Measurements from ENCODE around the gene SDHAF3.
"Not testable (repeated sequence)": the region's sequence is repeated elsewhere in the genome, so short reads cannot be mapped to it uniquely, and the experiment has no call there.

The SDHAF3 gene

GRCh38 chr7:97126483-97127171, 9.1 kb downstream of the SDHAF3 start:
- no peak for DNase-seq

GRCh38 chr7:97128736-97129135, 11.2 kb downstream of the SDHAF3 start:
- no peak for DNase-seq

DNA sequence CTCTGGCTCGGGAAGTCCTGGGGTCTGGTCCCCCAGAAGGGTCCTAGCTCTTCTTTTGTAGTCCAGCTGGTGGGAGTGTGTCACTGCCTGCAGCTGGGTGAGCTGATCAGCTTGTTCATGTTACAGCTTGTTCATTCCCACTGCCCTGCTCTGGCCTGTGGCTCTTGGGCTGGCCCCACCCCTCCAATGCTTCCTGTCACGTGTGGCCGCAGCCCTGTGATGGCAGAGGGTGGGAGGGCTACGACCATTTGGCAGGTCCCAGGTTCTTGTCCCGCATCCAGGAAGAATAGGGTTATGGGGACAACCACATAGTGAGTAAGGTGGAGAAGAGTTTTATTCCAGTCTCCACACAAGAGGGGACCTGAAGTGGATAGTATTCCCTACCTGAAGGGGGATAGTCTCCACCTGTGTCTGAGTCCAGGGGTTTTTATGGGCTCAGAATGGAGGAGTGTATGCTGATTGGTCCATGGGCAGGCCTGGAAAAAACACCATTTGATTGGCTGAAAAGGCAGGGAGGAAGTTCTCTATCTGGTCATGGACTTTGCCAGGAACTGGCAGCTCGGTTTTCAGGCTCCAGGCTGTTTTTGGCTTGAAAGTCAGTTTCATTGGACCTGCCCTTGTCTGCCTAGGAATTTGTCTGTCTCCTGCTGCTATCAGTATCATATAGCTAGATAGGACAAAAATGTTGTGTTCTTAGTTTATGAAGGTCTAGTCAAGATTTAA, 13.1 kb downstream of the SDHAF3 start:
- no peak for DNase-seq

GRCh38 chr7:97133159-97133558, 15.7 kb downstream of the SDHAF3 start:
- DNase-seq, result no peak

- no peak for DNase-seq
Measured at GRCh38 chr7:97138830-97139229, 21.3 kb downstream of the SDHAF3 start.

DNA sequence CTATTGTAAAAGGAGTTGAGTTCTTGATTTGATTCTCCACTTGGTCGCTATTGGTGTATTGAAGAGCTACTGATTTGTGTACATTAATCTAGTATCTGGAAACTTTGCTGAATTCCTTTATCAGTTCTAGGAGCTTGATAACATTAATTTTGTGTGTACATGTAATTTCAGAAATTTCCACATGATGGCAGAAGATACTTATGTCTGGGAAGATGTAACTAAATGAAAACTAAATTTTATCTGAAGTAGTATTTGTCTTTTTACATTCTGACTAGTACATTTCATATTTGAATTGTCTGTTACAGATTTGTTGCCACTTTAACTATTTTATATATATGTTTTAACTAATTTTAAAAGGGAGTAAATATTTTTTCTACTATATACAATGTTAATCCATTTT, 27.6 kb downstream of the SDHAF3 start:
- DNase-seq, result no peak

- DNase-seq, result no peak
Measured at GRCh38 chr7:97149843-97150242, 32.3 kb downstream of the SDHAF3 start.

DNA sequence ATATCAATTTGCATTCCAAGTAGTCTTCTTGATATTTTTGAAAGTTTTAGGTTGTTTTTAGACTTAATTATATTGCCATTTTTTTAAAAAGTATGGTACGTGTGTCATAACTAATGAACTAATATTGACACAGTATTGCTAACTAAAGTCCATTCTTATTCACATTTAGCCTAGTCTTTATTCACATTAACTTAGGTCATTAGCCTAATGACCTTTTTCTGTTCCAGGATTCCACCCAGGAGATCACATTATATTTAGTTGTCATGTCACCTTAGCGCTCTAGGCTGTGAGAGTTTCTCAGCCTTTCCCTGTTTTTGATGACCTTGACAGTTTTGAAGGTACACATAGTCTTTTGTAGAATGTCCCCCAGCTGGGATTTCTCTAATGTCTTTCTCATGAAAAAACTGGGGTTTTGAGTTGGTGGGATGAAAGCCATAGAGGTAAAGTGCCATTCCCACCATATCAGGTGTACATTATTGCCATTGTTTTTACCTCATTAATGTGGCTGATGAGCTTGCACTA, 38.5 kb downstream of the SDHAF3 start:
- no peak for DNase-seq

GRCh38 chr7:97159984-97160383, 42.5 kb downstream of the SDHAF3 start:
- DNase-seq, result not testable (repeated sequence)

DNA sequence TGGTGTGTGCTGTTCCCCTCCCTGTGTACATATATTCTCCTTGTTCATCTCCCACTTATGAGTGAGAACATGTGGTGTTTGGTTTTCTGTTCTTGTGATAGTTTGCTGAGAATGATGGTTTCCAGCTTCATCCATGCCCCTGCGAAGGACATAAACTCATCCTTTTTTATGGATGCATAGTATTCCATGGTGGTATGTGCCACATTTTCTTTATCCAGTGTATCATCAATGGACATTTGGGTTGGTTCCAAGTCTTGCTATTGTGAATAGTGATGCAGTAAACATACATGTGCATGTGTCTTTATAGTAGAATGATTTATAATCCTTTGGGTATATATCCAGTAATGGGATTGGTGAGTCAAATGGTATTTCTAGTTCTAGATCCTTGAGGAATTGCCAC, 44.1 kb downstream of the SDHAF3 start:
- DNase-seq, result not testable (repeated sequence)

GRCh38 chr7:97166308-97166707, 48.8 kb downstream of the SDHAF3 start:
- DNase-seq, result no peak

GRCh38 chr7:97167176-97167575, 49.7 kb downstream of the SDHAF3 start:
- DNase-seq, result no peak

GRCh38 chr7:97167749-97168148, 50.3 kb downstream of the SDHAF3 start:
- no peak for DNase-seq

DNA sequence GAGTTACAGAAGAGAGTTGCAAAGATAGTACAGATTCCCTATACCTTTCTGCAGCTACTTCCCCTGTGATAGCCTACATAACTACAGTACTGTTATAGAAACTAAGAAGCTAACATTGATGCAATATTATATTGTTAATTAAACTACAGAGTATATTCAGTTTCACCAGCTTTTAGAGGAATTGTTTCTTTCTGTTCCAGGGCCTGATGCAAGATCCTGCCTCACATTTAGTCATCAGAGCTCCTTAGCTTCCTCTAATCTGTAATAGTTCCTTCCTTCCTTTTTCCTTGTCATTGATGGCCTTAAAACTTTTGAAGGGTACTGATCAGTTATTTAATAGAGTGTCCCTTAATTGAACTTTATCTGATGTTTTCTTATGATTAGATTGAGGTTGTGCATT, 56.8 kb downstream of the SDHAF3 start:
- no peak for DNase-seq

DNA sequence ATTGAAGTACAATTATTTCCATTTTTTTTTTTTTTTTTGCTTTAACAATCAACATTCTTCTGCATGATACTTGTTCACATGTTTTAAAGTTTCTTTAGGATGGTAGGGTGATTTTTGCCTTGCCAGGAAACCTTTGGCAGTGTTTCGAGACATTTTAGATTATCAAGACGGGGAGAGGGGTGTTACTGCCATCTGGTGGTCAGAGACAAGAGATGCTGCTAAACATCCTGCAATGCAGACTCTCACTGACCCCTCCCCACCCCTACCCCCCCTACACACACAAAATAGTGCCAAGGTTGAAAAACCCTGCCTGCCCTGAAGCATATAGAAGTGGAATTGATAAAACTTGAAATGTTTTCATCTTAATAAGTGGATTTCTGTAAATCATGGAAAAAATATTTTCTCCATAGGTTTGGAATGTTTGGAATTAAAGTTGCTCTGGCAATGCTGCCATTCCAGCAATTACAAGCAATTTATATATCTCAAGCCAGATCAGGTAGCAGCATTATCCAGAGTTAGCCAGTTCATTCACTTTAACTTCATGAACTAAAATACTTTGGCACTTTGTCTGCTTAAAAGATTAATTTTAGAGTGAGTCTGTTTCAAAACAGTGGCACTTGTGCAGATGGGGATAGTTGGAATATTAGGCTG, 62.1 kb downstream of the SDHAF3 start:
- peak; percentile 34 to 52 for DNase-seq

DNA sequence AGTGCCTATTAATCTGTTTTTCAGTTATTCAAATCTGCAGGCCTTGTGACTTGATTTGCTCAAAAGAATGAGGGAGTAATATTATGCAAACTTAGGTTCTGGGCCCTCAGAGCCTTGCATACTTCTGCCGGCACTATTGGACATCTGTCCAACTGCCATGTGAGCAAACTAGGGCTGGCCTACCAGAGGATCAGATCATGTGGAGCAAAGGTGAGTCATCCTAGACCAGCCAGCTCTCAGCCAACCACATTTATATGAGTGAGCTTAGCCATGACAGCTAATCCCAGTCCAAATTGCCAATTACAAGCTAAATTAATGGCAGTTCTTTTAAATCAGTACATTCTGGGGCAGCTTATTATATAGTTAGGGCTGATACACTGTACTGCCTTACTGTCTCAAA, 69.6 kb downstream of the SDHAF3 start:
- no peak for DNase-seq

GRCh38 chr7:97196174-97196573, 78.7 kb downstream of the SDHAF3 start:
- not testable (repeated sequence) for DNase-seq

- DNase-seq, result no peak
Measured at GRCh38 chr7:97198596-97198995, 81.1 kb downstream of the SDHAF3 start.

- DNase-seq, result no peak
Measured at GRCh38 chr7:97200018-97200417, 82.5 kb downstream of the SDHAF3 start.

GRCh38 chr7:97203957-97204356, 86.5 kb downstream of the SDHAF3 start:
- DNase-seq, result no peak

GRCh38 chr7:97204821-97205220, 87.3 kb downstream of the SDHAF3 start:
- DNase-seq, result no peak

DNA sequence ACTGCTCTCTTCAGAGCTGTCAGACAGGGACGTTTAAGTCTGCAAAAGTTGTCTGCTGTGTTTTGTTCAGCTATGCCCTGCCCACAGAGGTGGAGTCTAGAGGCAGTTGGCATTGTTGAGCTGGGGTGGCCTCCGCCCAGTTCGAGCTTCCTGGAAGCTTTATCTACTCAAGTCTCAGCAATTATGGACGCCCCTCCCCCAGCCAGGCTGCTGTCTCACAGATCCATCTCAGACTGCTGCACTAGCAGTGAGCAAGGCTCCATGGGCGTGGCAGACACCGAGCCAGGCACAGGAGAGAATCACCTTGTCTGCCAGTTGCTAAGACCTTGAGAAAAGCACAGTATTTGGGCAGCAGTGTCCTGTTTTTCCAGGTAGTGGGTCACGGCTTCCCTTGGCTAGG, 98.1 kb downstream of the SDHAF3 start:
- DNase-seq, result no peak

DNA sequence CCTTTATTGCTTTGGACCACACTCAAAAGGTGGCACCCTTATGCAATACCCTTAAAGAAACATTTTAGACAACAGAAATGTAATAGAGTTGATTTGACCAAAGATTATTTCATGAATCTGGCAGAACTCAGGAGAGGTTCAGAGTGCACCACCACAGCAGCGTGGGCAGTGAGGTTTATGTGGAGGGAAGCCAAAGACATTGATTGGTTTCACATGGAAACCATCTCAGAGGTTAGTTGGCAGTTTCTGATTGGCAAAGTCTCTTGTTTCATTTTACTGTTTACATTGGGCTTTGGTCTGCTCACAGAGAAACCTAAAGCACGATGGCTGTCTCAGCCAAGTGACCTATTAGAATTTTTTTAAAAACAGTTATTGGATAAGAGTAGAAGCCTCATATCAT, 101.3 kb downstream of the SDHAF3 start:
- DNase-seq, result no peak

DNA sequence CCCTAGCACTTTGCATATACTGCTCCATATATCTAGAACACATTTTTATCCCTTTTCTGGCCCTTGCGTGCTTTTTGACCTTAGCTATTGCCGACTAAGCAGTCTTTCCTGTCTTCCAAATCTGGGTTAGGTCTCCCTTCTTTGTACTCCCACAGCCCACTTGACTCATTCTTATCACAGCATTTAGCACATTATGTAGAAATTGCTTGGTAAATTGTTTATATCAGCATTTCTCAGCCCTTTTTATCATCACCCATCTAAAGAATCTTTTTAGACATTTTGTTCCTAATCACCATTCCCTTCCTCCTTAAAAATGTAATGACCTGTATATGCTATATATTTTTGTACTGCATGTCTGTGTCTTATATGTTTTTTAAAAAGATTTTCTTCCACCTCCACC, 101.7 kb downstream of the SDHAF3 start:
- DNase-seq, result no peak

All from stimulated activated CD4-positive, alpha-beta T cell treated with anti-CD3 and anti-CD28 coated beads, Interleukin-2, amount 100 ng/mL, for 24 hours (primary cell).